H1 (cell line): ENCODE data around the gene PCDHA10. TPM values are rescaled to one million over a fixed set of nuclear protein-coding genes. Genes with fewer than 3 reads are reported as not detected.
"Not testable (repeated sequence)": the region's sequence is repeated elsewhere in the genome, so short reads cannot be mapped to it uniquely, and the experiment has no call there.

ENCODE experiments used
- CTCF ChIA-PET: fragments of 300-600 bp; sonication (Branson Sonifier 250); formaldehyde crosslinking; loops from one replicate; lab custom pipeline; 2021; ENCODE audit not compliant: partially characterized antibody; lab: Charles Lee
- POLR2A ChIA-PET: fragments of 300-600 bp; sonication (Branson Sonifier 250); formaldehyde crosslinking; loops from one replicate; lab custom pipeline; 2021; ENCODE audit warnings: inconsistent platforms; ENCODE audit not compliant: partially characterized antibody; lab: Charles Lee
- DNase-seq, 2 experiments: peaks; one replicate each; pipeline versions ENCODE4 v3.0.0 to v3.0.0-alpha.2; 2010 to 2022; ENCODE audit warnings: low spot score in 2 of 2, low read depth in 1 of 2, mixed read lengths in 1 of 2
- FAIRE-seq: peaks from 2 replicates; lab custom pipeline; 2011; peaks lifted over from hg19 to GRCh38; lab: Jason Lieb, UNC
- H2AFZ ChIP-seq: 2 replicates; pipeline ENCODE4 v1.8.1; 2012; ENCODE audit warnings: low read length, inconsistent platforms
- H2AK5ac ChIP-seq: 2 replicates; pipeline ENCODE4 v1.6.1; 2013; ENCODE audit warnings: low read depth, low read length
- H2BK120ac ChIP-seq: replicated peaks from 2 replicates; pipeline ENCODE3; 2013; ENCODE audit warnings: low read depth, low read length, inconsistent platforms
- H2BK12ac ChIP-seq: 2 replicates; pipeline ENCODE4 v1.6.1; 2013; ENCODE audit warnings: low read depth, low read length
- H2BK15ac ChIP-seq: 2 replicates; pipeline ENCODE4 v1.6.1; 2013; ENCODE audit warnings: low read length
- H2BK20ac ChIP-seq: 2 replicates; pipeline ENCODE4 v1.6.1; 2013; ENCODE audit warnings: low read length
- H2BK5ac ChIP-seq: 2 replicates; pipeline ENCODE4 v1.6.1; 2013; ENCODE audit warnings: low read depth, low read length
- H3K14ac ChIP-seq: 2 replicates; pipeline ENCODE4 v1.6.1; 2013; ENCODE audit warnings: inconsistent platforms; ENCODE audit not compliant: insufficient read length
- H3K18ac ChIP-seq: 2 replicates; pipeline ENCODE4 v1.6.1; 2013; ENCODE audit warnings: low read length; ENCODE audit errors: extremely low read depth
- H3K23ac ChIP-seq: 2 replicates; pipeline ENCODE4 v1.6.1; 2013; ENCODE audit warnings: inconsistent platforms; ENCODE audit not compliant: insufficient read length
- H3K23me2 ChIP-seq: 2 replicates; pipeline ENCODE4 v1.6.1; 2013; ENCODE audit warnings: low read depth, low read length
- H3K27ac ChIP-seq: 2 replicates; pipeline ENCODE4 v1.6.1; 2011; ENCODE audit warnings: low read depth, low read length, inconsistent platforms
- H3K27me3 ChIP-seq, 4 experiments: replicated peaks in 1 of 4; 1 replicate in 1 of 4; 2 replicates in 3 of 4; pipeline versions ENCODE4 v1.6.1 to v1.8.1; 2011 to 2013; ENCODE audit warnings: low read length in 3 of 4, mild to moderate bottlenecking in 3 of 4, inconsistent platforms in 2 of 4, mixed read lengths in 2 of 4, moderate library complexity in 1 of 4; ENCODE audit not compliant: control insufficient read depth in 3 of 4, insufficient read depth in 3 of 4; ENCODE audit errors: extremely low read depth in 1 of 4
- H3K36me3 ChIP-seq, 4 experiments: 2 replicates each; pipeline versions ENCODE4 v1.6.1 to v1.8.1; 2011 to 2013; ENCODE audit warnings: mild to moderate bottlenecking in 4 of 4, low read length in 3 of 4, moderate library complexity in 2 of 4, control low read depth in 1 of 4, inconsistent platforms in 1 of 4; ENCODE audit not compliant: insufficient read depth in 4 of 4, control insufficient read depth in 2 of 4
- H3K4ac ChIP-seq: replicated peaks from 2 replicates; pipeline ENCODE3; 2013; ENCODE audit warnings: low read length, low read depth, mixed read lengths, inconsistent platforms; ENCODE audit not compliant: insufficient read length
- H3K4me1 ChIP-seq, 4 experiments: replicated peaks in 1 of 4; 1 replicate in 1 of 4; 2 replicates in 3 of 4; pipeline versions ENCODE4 v1.6.1 to v1.8.1; 2011 to 2013; ENCODE audit warnings: low read length in 3 of 4, inconsistent platforms in 2 of 4, mixed read lengths in 1 of 4; ENCODE audit not compliant: insufficient read depth in 4 of 4, control insufficient read depth in 3 of 4
- H3K4me2 ChIP-seq, 2 experiments: 2 replicates each; pipeline versions ENCODE4 v1.6.1 to v1.8.1; 2011 to 2013; ENCODE audit warnings: low read depth in 2 of 2, low read length in 2 of 2, control low read depth in 1 of 2, inconsistent platforms in 1 of 2, mild to moderate bottlenecking in 1 of 2; ENCODE audit not compliant: insufficient read depth in 1 of 2
- H3K4me3 ChIP-seq, 4 experiments: fragments of 200-600, 300-600 bp in 1 of 4; sonication (generic), shearing (Covaris generic), sonication (Bioruptor Twin) in 1 of 4; 2 replicates each; pipeline versions ENCODE4 v1.5.1 to v1.8.1; 2011 to 2016; ENCODE audit warnings: low read length in 4 of 4, low read depth in 3 of 4, control low read depth in 2 of 4, inconsistent platforms in 2 of 4, mild to moderate bottlenecking in 2 of 4, mixed read lengths in 1 of 4, moderate library complexity in 1 of 4; ENCODE audit not compliant: insufficient read depth in 2 of 4; ENCODE audit errors: extremely low read depth in 1 of 4
- H3K56ac ChIP-seq: replicated peaks from 2 replicates; pipeline ENCODE3; 2013; ENCODE audit warnings: low read depth, mild to moderate bottlenecking, mixed read lengths, low read length, inconsistent platforms; ENCODE audit not compliant: insufficient read length
- H3K79me1 ChIP-seq: 2 replicates; pipeline ENCODE4 v1.6.1; 2013; ENCODE audit warnings: low read depth, low read length, control low read depth
- H3K79me2 ChIP-seq, 2 experiments: 2 replicates each; pipeline versions ENCODE4 v1.6.1 to v1.8.1; 2012 to 2013; ENCODE audit warnings: low read length in 2 of 2, mild to moderate bottlenecking in 2 of 2, inconsistent platforms in 1 of 2; ENCODE audit not compliant: insufficient read depth in 2 of 2, control insufficient read depth in 1 of 2
- H3K9ac ChIP-seq, 4 experiments: replicated peaks in 1 of 4; 1 replicate in 1 of 4; 2 replicates in 3 of 4; pipeline versions ENCODE4 v1.6.1 to v1.8.1; 2011 to 2013; ENCODE audit warnings: low read depth in 3 of 4, low read length in 3 of 4, control low read depth in 2 of 4, mild to moderate bottlenecking in 2 of 4, moderate library complexity in 2 of 4, inconsistent platforms in 1 of 4; ENCODE audit errors: extremely low read depth in 1 of 4
- H3K9me3 ChIP-seq, 2 experiments: 2 replicates each; pipeline versions ENCODE4 v1.6.1 to v1.8.1; 2012 to 2013; ENCODE audit warnings: mild to moderate bottlenecking in 2 of 2, moderate library complexity in 2 of 2, control low read depth in 1 of 2, inconsistent platforms in 1 of 2, low read depth in 1 of 2, low read length in 1 of 2, mixed read lengths in 1 of 2; ENCODE audit not compliant: insufficient read depth in 2 of 2
- H4K20me1 ChIP-seq, 2 experiments: replicated peaks in 1 of 2; 2 replicates each; pipeline versions ENCODE3 to v1.8.1; 2011 to 2013; ENCODE audit warnings: inconsistent platforms in 2 of 2, low read length in 2 of 2, mild to moderate bottlenecking in 1 of 2; ENCODE audit not compliant: insufficient read depth in 2 of 2, control insufficient read depth in 1 of 2
- H4K5ac ChIP-seq: 2 replicates; pipeline ENCODE4 v1.6.1; 2013; ENCODE audit warnings: low read length, low read depth, mixed read lengths, inconsistent platforms; ENCODE audit not compliant: insufficient read length
- H4K8ac ChIP-seq: 2 replicates; pipeline ENCODE4 v1.8.0; 2013; ENCODE audit warnings: mild to moderate bottlenecking, moderate library complexity, low read length, inconsistent platforms; ENCODE audit not compliant: insufficient read depth; ENCODE audit errors: extremely low read depth
- H4K91ac ChIP-seq: replicated peaks from 2 replicates; pipeline ENCODE3; 2013; ENCODE audit warnings: low read length, mixed read lengths, inconsistent platforms; ENCODE audit not compliant: insufficient read length
- WGBS, 2 experiments: shearing (Covaris generic) in 1 of 2; methylation state at CpG; one replicate each; pipeline versions ENCODE4 v1.1.6 to v1.1.7; 2013 to 2015; ENCODE audit warnings: low lambda C conversion rate in 2 of 2, mixed read lengths in 2 of 2, inconsistent platforms in 1 of 2, low coverage in 1 of 2, missing lambda C conversion rate in 1 of 2; ENCODE audit not compliant: insufficient replicate concordance in 2 of 2, insufficient coverage in 1 of 2, insufficient read length in 1 of 2; ENCODE audit errors: extremely low coverage in 1 of 2, missing lambda C conversion rate in 1 of 2; 5-methylcytosine and 5-hydroxymethylcytosine counted together
- polyA plus RNA-seq, 7 experiments: library from polyadenylated mRNA; depleted of rRNA in 3 of 7; stranded (reverse) in 5 of 7; unstranded in 2 of 7; fragments of >200 nt in 5 of 7; fragments of 200-250 nt in 2 of 7; gene quantifications; 1 replicate in 5 of 7; 2 replicates in 1 of 7; 4 replicates in 1 of 7; pipeline versions ENCODE4 v1.2.1 to v1.2.3, GENCODE V29; 2011 to 2013; ENCODE audit warnings: missing spikeins in 2 of 7, mixed read lengths in 2 of 7
- total RNA-seq: library from RNA; stranded (reverse); fragmentation: NEBNext Ultra II Directional; extraction: Animal tissue kit (Norgen Biotek cat#: 25700); gene quantifications from 2 replicates; pipeline ENCODE4 v1.2.1, GENCODE V29; 2021

Gene PCDHA10
- total and polyA plus RNA-seq, 2 of the 8 experiments (the other 6 are each of a cell fraction or from before 2014, with no cell fraction given) = 2.8 to 5.4 TPM

- not testable (repeated sequence) for H3K18ac ChIP-seq, H2BK120ac ChIP-seq, FAIRE-seq, H3K27me3 ChIP-seq, H3K56ac ChIP-seq, H4K91ac ChIP-seq, H2BK5ac ChIP-seq, H3K79me2 ChIP-seq, H3K4ac ChIP-seq, H2BK20ac ChIP-seq, H4K8ac ChIP-seq, H3K23ac ChIP-seq, H2AK5ac ChIP-seq, H4K5ac ChIP-seq, H3K36me3 ChIP-seq, H3K4me1 ChIP-seq, H3K9me3 ChIP-seq, H3K4me3 ChIP-seq, H3K14ac ChIP-seq, H3K79me1 ChIP-seq, H3K27ac ChIP-seq, H2AFZ ChIP-seq, H3K9ac ChIP-seq, DNase-seq, H3K23me2 ChIP-seq, H2BK15ac ChIP-seq, H4K20me1 ChIP-seq
- POLR2A ChIA-PET = interaction anchor here (0.6 to 2.1 kb wide), 6 partner anchors 8 to 232 kb away, joined by 3 to 8 read pairs (median 4); partner anchors contain the start of genes PCDHA1 and PCDHA2
- peak overlapping the region in 1 of 2 experiments; percentile 59; a peak in 1 of 4 replicates for H3K4me2 ChIP-seq
- CTCF ChIA-PET = interaction anchor here (0.6 to 5.5 kb wide), 42 partner anchors 8 to 374 kb away, joined by 3 to 59 read pairs (median 6); partner anchors contain the start of genes PCDHA1, PCDHA10, PCDHA11 and PCDHA12
- 98% methylated on average over 56 of the region's 62 CpGs; no CpG with 5 or more reads in 1 of the 2 experiments for whole genome bisulfite sequencing, 2 experiments
- H2BK12ac ChIP-seq = peak overlapping the region; percentile 46; the same call in 1 of the 2 replicates
Observed at GRCh38 chr5:140808241-140808888, 47.3 kb upstream of the PCDHA10 start.
